Transverse colon (tissue), 3 donors: ENCODE data around the gene C1orf159.

ENCODE experiments used
- EP300 ChIP-seq: sonication (generic); formaldehyde crosslinking; IDR thresholded peaks from one replicate; pipeline ENCODE4 v1.6.1; 2017; ENCODE audit warnings: antibody characterized with exemption, low read depth
- TF ChIP-seq, protein P1 (sequence below), 5 experiments: fragments of 200-600 bp in 3 of 5; fragments of 450-650 bp in 2 of 5; sonication (generic) in 3 of 5; IDR thresholded peaks; 1 replicate in 2 of 5; 2 replicates in 3 of 5; pipeline ENCODE4 v1.5.1; 2016 to 2017; ENCODE audit warnings: antibody characterized with exemption in 5 of 5, inconsistent platforms in 3 of 5, mild to moderate bottlenecking in 2 of 5, moderate library complexity in 1 of 5

DNA sequence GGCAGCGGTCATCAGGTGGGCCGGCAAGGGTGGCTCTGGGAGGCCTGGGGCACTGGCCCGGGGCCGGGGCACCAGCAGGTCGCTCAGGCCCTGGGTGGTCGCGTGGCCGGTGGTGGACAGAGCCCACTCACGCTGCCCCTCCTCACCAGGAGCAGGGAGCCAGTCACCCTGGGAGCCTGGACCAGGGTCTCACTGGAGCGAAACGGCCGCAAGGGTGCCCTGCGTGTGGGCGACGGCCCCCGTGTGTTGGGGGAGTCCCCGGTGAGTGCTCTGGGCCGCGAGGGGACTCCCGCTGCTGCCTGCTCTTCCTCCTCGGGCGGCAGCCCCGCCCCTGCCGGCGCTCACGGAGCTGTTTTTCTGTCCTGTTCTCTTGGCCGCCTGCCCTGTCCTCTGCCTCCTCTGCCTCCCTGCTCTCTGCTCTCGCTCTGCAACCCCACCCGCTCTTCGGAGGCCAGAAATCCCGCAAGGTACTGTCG, 65.3 kb downstream of the C1orf159 start:
- TF ChIP-seq, protein P1, sequence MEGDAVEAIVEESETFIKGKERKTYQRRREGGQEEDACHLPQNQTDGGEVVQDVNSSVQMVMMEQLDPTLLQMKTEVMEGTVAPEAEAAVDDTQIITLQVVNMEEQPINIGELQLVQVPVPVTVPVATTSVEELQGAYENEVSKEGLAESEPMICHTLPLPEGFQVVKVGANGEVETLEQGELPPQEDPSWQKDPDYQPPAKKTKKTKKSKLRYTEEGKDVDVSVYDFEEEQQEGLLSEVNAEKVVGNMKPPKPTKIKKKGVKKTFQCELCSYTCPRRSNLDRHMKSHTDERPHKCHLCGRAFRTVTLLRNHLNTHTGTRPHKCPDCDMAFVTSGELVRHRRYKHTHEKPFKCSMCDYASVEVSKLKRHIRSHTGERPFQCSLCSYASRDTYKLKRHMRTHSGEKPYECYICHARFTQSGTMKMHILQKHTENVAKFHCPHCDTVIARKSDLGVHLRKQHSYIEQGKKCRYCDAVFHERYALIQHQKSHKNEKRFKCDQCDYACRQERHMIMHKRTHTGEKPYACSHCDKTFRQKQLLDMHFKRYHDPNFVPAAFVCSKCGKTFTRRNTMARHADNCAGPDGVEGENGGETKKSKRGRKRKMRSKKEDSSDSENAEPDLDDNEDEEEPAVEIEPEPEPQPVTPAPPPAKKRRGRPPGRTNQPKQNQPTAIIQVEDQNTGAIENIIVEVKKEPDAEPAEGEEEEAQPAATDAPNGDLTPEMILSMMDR (IDR thresholded peaks at IDR 0.05): no peak
- no peak for TF ChIP-seq EP300
